Stimulated activated naive B cell treated with anti-CD40 and anti-IgM and Interleukin-4, amounts not matched to agents 10 μg/mL and 1 μg/mL and 100 μg/mL, for 72 hours (primary cell): ENCODE data around the gene CAMSAP1.

Experiments used
- ATAC-seq, 2 donors: fragments of 150-1000 bp; cut with Tn5 transposase; replicated peaks; 2 replicates each; pipeline ENCODE4 v1.10.0; 2021; ENCODE audit warnings: moderate library complexity in 1 of 2
- DNase-seq: peaks from one replicate; pipeline ENCODE4 v3.0.0; 2021
- H3K27ac Mint-ChIP-seq: one replicate; pipeline ENCODE4 v1.8.0; 2022; ENCODE audit warnings: mild to moderate bottlenecking, mixed read lengths
- H3K27me3 Mint-ChIP-seq, 2 donors: one replicate each; pipeline ENCODE4 v1.8.0; 2022; ENCODE audit warnings: mixed read lengths in 2 of 2
- H3K36me3 Mint-ChIP-seq, 2 donors: one replicate each; pipeline ENCODE4 v1.8.0; 2022; ENCODE audit warnings: mixed read lengths in 2 of 2, mild to moderate bottlenecking in 1 of 2
- H3K4me1 Mint-ChIP-seq, 2 donors: one replicate each; pipeline ENCODE4 v1.8.0; 2022; ENCODE audit warnings: mixed read lengths in 2 of 2, mild to moderate bottlenecking in 1 of 2
- H3K4me3 Mint-ChIP-seq, 2 donors: one replicate each; pipeline ENCODE4 v1.8.0; 2022; ENCODE audit warnings: mild to moderate bottlenecking in 2 of 2, mixed read lengths in 2 of 2, moderate library complexity in 1 of 2
- H3K9me3 Mint-ChIP-seq, 2 donors: one replicate each; pipeline ENCODE4 v1.8.0; 2022; ENCODE audit warnings: mixed read lengths in 2 of 2, mild to moderate bottlenecking in 1 of 2

The CAMSAP1 gene

DNA sequence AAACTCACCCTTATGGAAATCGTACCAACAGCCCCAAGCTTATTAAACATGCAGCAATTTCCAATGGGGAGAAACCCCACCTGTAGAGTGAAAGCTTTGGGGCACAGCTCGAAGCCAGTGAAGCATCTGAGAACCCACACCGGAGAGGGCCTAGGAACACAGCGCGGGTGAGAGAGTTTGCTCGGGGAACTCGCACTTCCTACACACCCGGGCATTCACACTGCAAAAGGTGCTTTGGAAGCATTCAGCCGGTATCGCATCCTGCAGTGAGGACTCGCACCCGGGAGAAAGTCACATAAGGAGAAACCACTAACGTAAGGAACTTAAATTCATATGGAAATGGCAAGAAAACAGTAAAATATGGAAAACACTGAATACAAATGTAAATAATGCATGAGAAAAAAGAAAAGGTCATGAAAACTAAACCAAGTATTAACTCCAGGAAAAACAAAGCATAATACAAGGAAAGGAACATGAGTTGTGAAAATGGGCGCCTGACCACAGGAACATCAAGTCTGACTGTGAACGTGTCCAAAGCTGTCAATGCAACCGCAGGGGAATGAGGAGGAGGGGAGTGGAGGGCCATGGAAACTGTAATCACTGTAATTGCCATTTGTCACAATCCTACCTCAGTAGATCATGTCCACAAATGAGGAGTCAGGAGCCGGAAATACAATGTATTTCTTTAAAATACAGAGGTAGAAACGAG lies 28.7 kb downstream of the CAMSAP1 start:
- DNase-seq (no peak), ATAC-seq (peak in 1 of 2 donors; percentile 27)
- no peaks in the 10 kb centered on the region for H3K27me3 Mint-ChIP-seq
- H3K9me3 Mint-ChIP-seq: no peaks in the 10 kb centered on the region
- no peak overlapping the region for H3K4me3 Mint-ChIP-seq
- H3K4me1 Mint-ChIP-seq: peaks cover 29 to 39% of the 10 kb centered on the region in 2 donors
- H3K36me3 Mint-ChIP-seq: peaks cover 8 to 34% of the 10 kb centered on the region in 2 donors
- H3K27ac Mint-ChIP-seq: peak overlapping the region; percentile 20

DNA sequence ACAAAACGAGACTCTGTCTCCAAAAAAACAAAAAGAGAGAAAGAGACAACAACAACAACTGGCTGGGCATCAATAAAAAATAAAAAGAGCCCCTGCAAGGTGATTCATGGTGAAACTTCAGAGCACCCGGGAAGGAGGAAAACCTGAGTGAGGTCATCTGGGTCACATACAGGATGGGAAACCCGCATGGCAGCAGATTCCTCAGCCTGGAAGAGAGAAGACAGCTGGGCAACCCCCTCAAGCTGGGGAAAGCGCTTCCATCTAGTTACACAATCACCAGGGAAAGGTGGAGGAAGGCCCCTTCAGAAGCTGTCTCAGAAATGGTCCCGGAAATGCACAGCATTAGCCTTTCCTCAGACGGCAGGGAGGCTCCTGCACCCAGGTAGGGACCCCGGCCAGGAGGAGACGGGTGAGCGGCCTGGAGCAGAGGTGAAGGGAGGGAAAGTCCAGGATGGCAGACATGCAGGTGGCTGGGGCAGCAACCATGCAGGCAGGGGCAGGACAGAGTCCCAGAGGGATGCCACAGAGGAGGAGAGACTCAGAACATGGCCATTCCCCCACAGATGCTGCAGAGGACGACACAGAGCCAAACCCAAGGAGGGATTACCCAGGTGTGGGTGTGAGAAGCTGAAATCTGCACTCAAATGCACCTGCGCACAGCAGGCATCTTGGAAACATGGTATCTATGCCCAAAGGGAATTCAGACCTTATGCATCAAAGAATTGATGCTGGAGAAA lies 29.4 kb downstream of the CAMSAP1 start:
- H3K9me3 Mint-ChIP-seq: no peaks in the 10 kb centered on the region
- H3K4me3 Mint-ChIP-seq: no peak overlapping the region
- DNase-seq: no peak
- H3K36me3 Mint-ChIP-seq: peaks cover 8 to 34% of the 10 kb centered on the region in 2 donors
- peak overlapping the region; percentile 20 for H3K27ac Mint-ChIP-seq
- no peaks in the 10 kb centered on the region for H3K27me3 Mint-ChIP-seq
- peak in 1 of 2 donors; percentile 64 for ATAC-seq
- H3K4me1 Mint-ChIP-seq: peaks cover 23 to 34% of the 10 kb centered on the region in 2 donors

DNA sequence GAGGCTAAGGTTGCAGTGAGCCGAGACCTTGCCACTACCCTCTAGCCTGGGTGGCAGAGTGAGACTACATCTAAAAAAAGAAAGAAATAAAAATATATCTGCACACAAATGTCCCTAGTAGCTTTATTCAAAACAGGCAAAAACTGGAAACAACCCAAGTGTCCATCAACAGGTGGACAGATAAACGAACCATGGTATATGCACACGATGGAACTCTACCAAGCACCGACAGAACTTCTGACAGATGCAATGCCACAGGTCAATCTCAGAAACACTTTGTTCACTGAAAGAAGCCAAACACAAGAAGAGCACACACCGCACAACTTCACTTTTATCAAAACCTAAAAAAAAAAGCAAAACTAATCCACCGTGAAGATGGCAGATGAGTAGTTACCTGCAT lies 30.4 kb downstream of the CAMSAP1 start:
- ATAC-seq (no peak), DNase-seq (no peak)
- Mint-ChIP-seq H3K27ac (no peak overlapping the region), H3K9me3 (no peaks in the 10 kb centered on the region), H3K27me3 (no peaks in the 10 kb centered on the region), H3K36me3 (peaks cover 7 to 28% of the 10 kb centered on the region in 2 donors), H3K4me1 (peaks cover 21 to 36% of the 10 kb centered on the region in 2 donors), H3K4me3 (no peak overlapping the region)

DNA sequence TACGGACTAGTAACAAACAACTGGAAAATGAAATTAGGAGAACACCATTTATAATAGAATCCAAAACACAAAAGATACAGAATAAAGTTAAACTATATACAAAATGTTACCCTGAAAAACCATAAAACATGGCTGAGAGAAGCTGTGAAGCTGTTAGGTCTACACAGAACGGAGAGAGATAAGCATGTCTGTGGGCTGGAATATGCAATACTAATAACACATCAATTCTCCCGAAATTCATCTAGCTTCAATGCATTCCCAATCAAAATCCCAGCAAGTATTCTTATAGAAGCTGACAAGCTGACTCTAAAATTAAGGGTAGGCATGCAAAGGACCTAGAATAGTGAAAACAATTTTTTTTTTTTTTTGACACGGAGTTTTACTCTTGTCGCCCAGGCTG lies 32.5 kb downstream of the CAMSAP1 start:
- ATAC-seq: no peak
- Mint-ChIP-seq H3K4me3 (no peak overlapping the region), H3K9me3 (no peaks in the 10 kb centered on the region), H3K27ac (no peak overlapping the region), H3K4me1 (peaks cover 21 to 34% of the 10 kb centered on the region in 2 donors), H3K27me3 (no peaks in the 10 kb centered on the region), H3K36me3 (peaks cover 7 to 27% of the 10 kb centered on the region in 2 donors)
- no peak for DNase-seq

DNA sequence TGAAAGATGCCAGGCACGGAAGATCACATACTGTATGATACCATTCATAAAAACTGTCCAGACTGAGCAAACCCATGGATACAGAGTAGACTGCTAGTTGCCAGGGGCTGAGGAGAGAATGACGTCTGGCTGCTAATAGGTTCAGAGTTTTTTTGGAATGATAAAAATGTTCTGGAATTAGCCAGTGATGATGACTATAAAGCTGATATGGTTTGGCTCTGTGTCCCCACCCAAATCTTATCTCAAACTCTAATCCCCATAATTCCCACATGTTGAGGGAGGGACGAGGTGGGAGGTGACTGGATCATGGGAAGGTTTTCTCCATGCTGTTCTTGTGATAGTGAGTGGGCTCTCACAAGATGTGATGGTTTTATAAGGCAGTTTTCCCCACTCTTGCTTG lies 37.4 kb downstream of the CAMSAP1 start:
- Mint-ChIP-seq H3K36me3 (peaks cover 14 to 22% of the 10 kb centered on the region in 2 donors), H3K27me3 (no peaks in the 10 kb centered on the region), H3K27ac (no peak overlapping the region), H3K4me1 (peaks cover 2 to 25% of the 10 kb centered on the region in 2 donors), H3K4me3 (no peak overlapping the region), H3K9me3 (no peaks in the 10 kb centered on the region)
- ATAC-seq (no peak), DNase-seq (no peak)

DNA sequence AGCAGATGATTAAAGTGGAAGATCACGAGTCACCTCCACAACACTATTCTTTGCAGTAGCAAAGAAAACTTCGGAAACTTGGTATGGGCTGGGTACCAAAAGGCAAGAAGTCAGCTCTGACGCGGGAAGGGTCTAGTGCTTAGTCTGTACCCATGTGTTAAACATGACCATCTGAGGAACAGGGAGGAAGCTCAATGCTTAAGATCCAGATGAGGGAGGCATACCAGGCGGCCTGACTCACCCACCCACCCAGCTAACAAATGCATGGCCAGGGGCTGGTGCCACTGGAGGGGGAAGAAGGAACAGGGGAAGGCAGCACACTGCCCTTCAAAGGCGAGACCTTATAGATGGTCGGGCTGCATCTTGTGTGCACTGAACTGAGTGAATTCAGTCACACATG lies 41.8 kb downstream of the CAMSAP1 start:
- no peaks in the 10 kb centered on the region for H3K27me3 Mint-ChIP-seq
- peaks cover 32 to 44% of the 10 kb centered on the region in 2 donors for H3K36me3 Mint-ChIP-seq
- H3K4me3 Mint-ChIP-seq: no peak overlapping the region
- ATAC-seq (no peak), DNase-seq (no peak)
- peaks cover 13 to 22% of the 10 kb centered on the region in 2 donors for H3K4me1 Mint-ChIP-seq
- no peaks in the 10 kb centered on the region for H3K9me3 Mint-ChIP-seq
- H3K27ac Mint-ChIP-seq: no peak overlapping the region

DNA sequence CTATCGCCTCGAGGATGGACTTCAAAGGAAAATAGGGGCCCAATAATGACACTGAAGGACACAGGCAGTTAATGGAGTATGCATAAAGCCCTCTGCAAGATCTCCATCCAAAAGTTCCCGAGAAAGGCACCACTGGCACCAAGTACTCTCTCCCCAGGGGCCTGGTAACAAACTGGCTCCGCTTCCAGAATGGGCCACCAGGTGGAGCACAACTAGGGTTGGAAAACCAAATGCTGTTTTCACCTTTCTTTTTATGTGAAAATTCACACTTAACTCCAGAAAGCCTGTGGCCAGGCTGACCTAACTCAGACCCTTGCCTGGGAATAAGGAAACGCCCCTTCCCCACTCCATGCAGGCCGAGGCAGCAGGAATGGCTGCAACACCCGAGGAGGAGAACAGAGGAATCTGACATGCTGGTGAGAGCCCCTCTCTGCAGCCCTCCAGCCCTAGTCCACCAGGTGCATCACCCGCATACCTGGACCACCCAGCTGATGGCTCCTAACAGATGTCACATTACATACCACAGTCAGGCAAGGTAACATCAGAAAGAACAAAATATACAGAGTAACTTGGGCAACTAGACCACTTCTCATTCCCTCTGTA lies 42.8 kb downstream of the CAMSAP1 start:
- H3K9me3 Mint-ChIP-seq: no peaks in the 10 kb centered on the region
- DNase-seq (peak; percentile 15), ATAC-seq (peak; percentile 57 to 60)
- H3K4me1 Mint-ChIP-seq: peaks cover 10 to 23% of the 10 kb centered on the region in 2 donors
- H3K4me3 Mint-ChIP-seq: no peak overlapping the region
- no peak overlapping the region for H3K27ac Mint-ChIP-seq
- H3K36me3 Mint-ChIP-seq: peaks cover 30 to 38% of the 10 kb centered on the region in 2 donors
- no peaks in the 10 kb centered on the region for H3K27me3 Mint-ChIP-seq

DNA sequence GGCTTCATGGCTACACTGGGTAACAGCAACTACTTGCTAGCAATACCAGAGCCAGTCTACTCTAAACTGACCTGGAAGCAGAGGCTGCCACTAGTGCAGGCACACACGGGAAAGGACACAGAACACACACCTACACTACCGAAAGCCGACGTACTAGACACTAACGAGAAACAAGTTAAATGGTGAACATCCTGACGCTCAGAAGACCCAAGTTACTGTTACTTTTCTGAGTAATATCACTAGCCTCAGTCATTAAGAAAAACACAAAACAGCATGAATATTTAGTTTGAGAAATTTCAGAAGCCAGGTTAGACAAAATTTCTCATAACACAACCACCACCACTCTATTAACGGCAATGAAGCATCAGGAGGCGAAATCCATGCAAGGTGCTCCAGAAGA lies 44.5 kb downstream of the CAMSAP1 start:
- Mint-ChIP-seq H3K4me3 (no peak overlapping the region), H3K9me3 (no peaks in the 10 kb centered on the region), H3K36me3 (peaks cover 42 to 48% of the 10 kb centered on the region in 2 donors), H3K27ac (no peak overlapping the region), H3K27me3 (no peaks in the 10 kb centered on the region), H3K4me1 (peaks cover 10 to 26% of the 10 kb centered on the region in 2 donors)
- ATAC-seq (no peak), DNase-seq (no peak)

DNA sequence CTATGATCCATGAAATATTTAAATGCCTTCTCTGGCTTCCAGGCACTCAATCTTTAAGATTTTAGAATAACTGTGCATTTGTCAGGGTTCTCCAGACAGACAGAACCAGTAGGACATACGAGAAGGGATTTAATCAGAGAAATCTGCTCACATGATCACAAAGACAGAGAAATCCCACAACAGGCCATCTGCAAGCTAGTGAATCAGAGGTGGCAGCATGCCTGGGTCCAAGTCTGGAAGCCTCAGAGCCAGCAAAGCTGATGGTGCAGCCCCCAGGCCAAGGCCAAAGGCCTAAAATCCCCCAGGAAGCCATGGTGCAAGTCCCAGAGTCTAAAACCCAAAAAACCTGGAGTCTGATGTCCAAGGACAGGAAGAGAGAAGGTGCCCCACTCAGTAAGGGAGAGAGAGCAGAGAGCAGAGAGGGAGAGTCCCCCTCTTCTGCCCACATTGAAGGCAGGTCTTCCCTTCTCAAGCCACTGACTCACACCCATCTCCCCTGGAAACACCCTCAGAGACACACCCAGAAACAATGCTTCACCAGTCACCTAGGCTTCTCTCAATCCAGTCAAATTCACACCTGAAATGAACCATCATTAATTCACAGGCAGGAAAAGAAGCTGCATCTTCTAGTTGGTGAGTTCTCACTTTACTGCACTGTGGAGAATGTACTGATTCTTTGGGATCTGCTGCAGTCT lies 48.7 kb downstream of the CAMSAP1 start:
- Mint-ChIP-seq H3K9me3 (no peaks in the 10 kb centered on the region), H3K27ac (peak overlapping the region; percentile 59), H3K4me3 (no peak overlapping the region), H3K27me3 (no peaks in the 10 kb centered on the region), H3K36me3 (peaks cover 39 to 52% of the 10 kb centered on the region in 2 donors), H3K4me1 (peaks cover 4 to 8% of the 10 kb centered on the region in 2 donors)
- ATAC-seq (peak in 1 of 2 donors; percentile 45), DNase-seq (no peak)

DNA sequence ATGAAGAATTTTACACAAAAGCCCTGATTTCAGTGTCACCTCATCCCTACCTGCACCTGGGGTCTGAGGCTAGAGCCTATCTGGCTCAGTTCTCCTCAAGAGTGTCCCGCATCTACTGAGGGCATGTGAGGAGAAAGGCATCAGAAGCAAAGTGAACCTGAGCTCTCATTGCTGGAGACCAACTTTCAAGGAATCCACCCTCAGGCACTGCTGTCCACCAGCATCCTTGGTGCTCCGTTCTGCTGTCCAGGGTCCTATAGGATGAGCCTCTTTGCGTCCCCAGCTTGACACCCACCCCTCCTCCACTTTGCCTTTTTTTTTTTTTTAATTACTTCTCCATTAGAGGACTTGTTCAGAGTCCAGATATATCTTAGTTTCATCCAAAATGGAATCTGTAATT lies 49.5 kb downstream of the CAMSAP1 start:
- no peak for ATAC-seq
- no peaks in the 10 kb centered on the region for H3K27me3 Mint-ChIP-seq
- no peak overlapping the region for H3K27ac Mint-ChIP-seq
- H3K36me3 Mint-ChIP-seq: peaks cover 38 to 47% of the 10 kb centered on the region in 2 donors
- DNase-seq: no peak
- peaks cover 4 to 8% of the 10 kb centered on the region in 2 donors for H3K4me1 Mint-ChIP-seq
- H3K9me3 Mint-ChIP-seq: no peaks in the 10 kb centered on the region
- H3K4me3 Mint-ChIP-seq: no peak overlapping the region

DNA sequence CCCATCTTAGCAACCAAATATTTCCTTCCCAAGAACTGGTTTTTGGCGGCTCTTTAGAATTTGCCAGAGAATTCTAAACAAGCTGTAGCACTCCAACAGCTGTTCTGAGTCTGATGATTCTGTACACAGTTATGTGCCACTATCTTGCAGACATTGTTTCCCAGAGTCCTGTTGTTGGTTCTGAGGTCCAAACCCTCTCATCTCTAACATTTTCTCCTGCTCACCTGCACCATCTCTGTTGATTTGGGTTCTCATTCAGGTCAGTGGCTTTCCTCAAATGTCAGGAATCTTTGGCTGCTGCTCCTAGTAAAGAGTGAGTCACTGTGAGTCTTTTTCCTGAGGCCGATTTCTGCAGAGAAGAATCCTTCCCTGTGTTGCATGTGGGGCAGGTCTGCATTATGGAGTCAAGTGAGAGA lies 50.0 kb downstream of the CAMSAP1 start:
- H3K36me3 Mint-ChIP-seq: peaks cover 36 to 46% of the 10 kb centered on the region in 2 donors
- H3K27me3 Mint-ChIP-seq: no peaks in the 10 kb centered on the region
- no peak for DNase-seq
- H3K27ac Mint-ChIP-seq: peak overlapping the region; percentile 5
- H3K4me1 Mint-ChIP-seq: peaks cover 4 to 8% of the 10 kb centered on the region in 2 donors
- no peak for ATAC-seq
- H3K4me3 Mint-ChIP-seq: no peak overlapping the region
- H3K9me3 Mint-ChIP-seq: no peaks in the 10 kb centered on the region

DNA sequence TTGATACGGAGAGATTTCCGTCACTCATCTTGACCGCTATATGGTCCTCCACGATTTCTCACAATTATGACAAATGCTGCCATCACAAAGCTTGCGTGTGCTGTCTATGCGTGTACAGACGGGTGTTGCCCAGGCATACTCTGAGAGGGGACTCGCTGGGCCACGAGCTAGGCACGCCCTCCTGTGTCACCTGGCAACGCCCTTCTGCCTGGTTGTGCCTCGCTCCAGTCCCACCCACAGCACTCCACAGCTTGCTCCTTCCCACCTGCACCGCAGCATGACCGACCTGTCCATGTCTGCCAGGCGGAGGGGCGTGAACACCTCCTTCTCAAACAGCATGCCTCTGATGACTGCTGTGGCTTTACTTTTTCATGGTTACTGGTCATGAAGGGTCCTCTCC lies 55.6 kb downstream of the CAMSAP1 start:
- peaks cover 25 to 38% of the 10 kb centered on the region in 2 donors for H3K36me3 Mint-ChIP-seq
- no peak overlapping the region for H3K27ac Mint-ChIP-seq
- no peaks in the 10 kb centered on the region for H3K27me3 Mint-ChIP-seq
- DNase-seq (no peak), ATAC-seq (no peak)
- no peak overlapping the region for H3K4me3 Mint-ChIP-seq
- no peaks in the 10 kb centered on the region for H3K9me3 Mint-ChIP-seq
- H3K4me1 Mint-ChIP-seq: peaks cover 4% of the 10 kb centered on the region in 2 donors

DNA sequence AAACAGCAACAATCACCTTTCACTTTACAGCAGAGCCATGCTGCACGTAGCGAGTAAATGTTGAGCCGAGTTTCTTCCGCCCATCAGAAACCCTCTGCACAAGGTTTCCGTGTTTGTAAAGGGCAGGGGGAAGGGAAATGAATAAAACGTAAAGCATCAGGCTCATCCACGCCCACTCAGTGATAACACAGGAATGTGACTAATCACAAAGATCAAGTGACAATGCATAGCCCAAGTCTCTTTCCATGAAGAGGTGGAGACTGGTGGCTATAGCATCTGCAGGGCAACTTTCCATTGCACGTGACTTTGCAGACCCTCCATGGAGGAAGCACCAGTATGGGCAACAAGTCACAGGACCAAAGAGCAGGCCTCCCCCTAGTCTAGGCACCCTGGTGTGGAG lies 56.6 kb downstream of the CAMSAP1 start:
- DNase-seq: no peak
- Mint-ChIP-seq H3K4me3 (no peak overlapping the region), H3K36me3 (peaks cover 31 to 39% of the 10 kb centered on the region in 2 donors), H3K4me1 (peaks cover 0 to 4% of the 10 kb centered on the region in 2 donors), H3K9me3 (no peaks in the 10 kb centered on the region), H3K27ac (no peak overlapping the region), H3K27me3 (no peaks in the 10 kb centered on the region)
- no peak for ATAC-seq

DNA sequence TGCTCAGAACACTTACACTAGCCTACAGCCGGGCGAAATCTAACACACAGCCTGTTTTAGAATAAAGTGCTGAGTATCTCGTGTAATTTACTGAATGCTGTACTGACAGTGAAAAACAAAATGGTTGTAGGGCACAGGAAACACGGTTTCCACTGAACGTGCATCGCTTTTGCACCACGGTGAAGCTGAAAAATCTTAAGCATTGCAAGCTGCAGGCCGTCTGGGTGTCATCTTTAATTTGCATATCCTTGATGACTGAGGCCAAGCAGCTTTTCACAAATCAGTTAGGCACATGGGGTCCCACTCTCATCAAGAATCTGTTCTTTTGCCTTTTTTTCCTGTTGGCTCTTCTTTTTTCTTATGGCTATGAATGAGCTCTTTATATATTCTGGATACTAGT lies 58.2 kb downstream of the CAMSAP1 start:
- Mint-ChIP-seq H3K27ac (no peak overlapping the region), H3K4me1 (peaks cover 0 to 4% of the 10 kb centered on the region in 2 donors)

More for the DNA sequence above, 58.2 kb downstream of the CAMSAP1 start:
- no peaks in the 10 kb centered on the region for H3K27me3 Mint-ChIP-seq
- DNase-seq (no peak), ATAC-seq (no peak)
- peaks cover 11 to 13% of the 10 kb centered on the region in 2 donors for H3K9me3 Mint-ChIP-seq
- H3K36me3 Mint-ChIP-seq: peaks cover 46 to 55% of the 10 kb centered on the region in 2 donors
- H3K4me3 Mint-ChIP-seq: no peak overlapping the region
